HG02884 (cell line): Measurements from ENCODE around the gene CTF1.
"Not testable (repeated sequence)": the region's sequence is repeated elsewhere in the genome, so short reads cannot be mapped to it uniquely, and the experiment has no call there.

Experiments
- ATAC-seq: cut with Tn5 transposase; IDR thresholded peaks from one replicate; pipeline ENCODE4 v1.9.1; 2021; ENCODE audit warnings: mild to moderate bottlenecking, moderate library complexity; ENCODE audit not compliant: unreplicated experiment

Gene CTF1

GRCh38 chr16:30927789-30928378, 31.5 kb downstream of the CTF1 start:
- ATAC-seq: no peak

GRCh38 chr16:30928390-30928789, 32.0 kb downstream of the CTF1 start:
- no peak for ATAC-seq

- no peak for ATAC-seq
Measured at GRCh38 chr16:30929167-30929566, 32.8 kb downstream of the CTF1 start.

GRCh38 chr16:30930160-30930571, 33.8 kb downstream of the CTF1 start:
- no peak for ATAC-seq

- ATAC-seq: no peak
Measured at GRCh38 chr16:30931068-30931650, 34.7 kb downstream of the CTF1 start.

- no peak for ATAC-seq
Measured at GRCh38 chr16:30934827-30935557, 38.6 kb downstream of the CTF1 start.

- ATAC-seq: no peak
Measured at GRCh38 chr16:30937692-30938091, 41.3 kb downstream of the CTF1 start.

- not testable (repeated sequence) for ATAC-seq
Measured at GRCh38 chr16:30939571-30939970, 43.2 kb downstream of the CTF1 start.

- ATAC-seq: peak; percentile 94
Measured at GRCh38 chr16:30941600-30942425, 45.4 kb downstream of the CTF1 start.

- no peak for ATAC-seq
Measured at GRCh38 chr16:30942426-30942806, 46.0 kb downstream of the CTF1 start.

GRCh38 chr16:30944352-30944751, 47.9 kb downstream of the CTF1 start:
- ATAC-seq: no peak

GRCh38 chr16:30946671-30947540, 50.5 kb downstream of the CTF1 start:
- ATAC-seq: no peak

- ATAC-seq: no peak
Measured at GRCh38 chr16:30947541-30947858, 51.1 kb downstream of the CTF1 start.

- ATAC-seq: no peak
Measured at GRCh38 chr16:30947859-30948666, 51.6 kb downstream of the CTF1 start.

- ATAC-seq: peak; percentile 64
Measured at GRCh38 chr16:30948667-30949649, 52.5 kb downstream of the CTF1 start, which contains the start of gene ORAI3. Gene ORAI3, plus strand, starts transcription at chr16:30949068. Its CDS starts 222 bp downstream, at chr16:30949290.

GRCh38 chr16:30949650-30950515, 53.5 kb downstream of the CTF1 start:
- peak; percentile 44 for ATAC-seq

- ATAC-seq: no peak
Measured at GRCh38 chr16:30950516-30951065, 54.2 kb downstream of the CTF1 start.
